Measurements from ENCODE around the gene SPATA3. TPM values are rescaled to one million over a fixed set of nuclear protein-coding genes. Genes with fewer than 3 reads are reported as not detected.

The SPATA3 gene
- total and polyA plus RNA-seq, 2 of the 8 experiments (the other 6 are each of a cell fraction or from before 2014, with no cell fraction given) = not detected

GRCh38 chr2:231052494-231053451, 56.9 kb downstream of the SPATA3 start (continued):
- TF ChIP-seq KDM4A (IDR thresholded peaks at IDR 0.05; ENCODE audit: low read depth, low read length, severe bottlenecking) = peak; percentile 88
- no peak for TF ChIP-seq BCL11A (IDR thresholded peaks at IDR 0.05; ENCODE audit: low read depth in 2 of 2, low read length in 2 of 2)
- TF ChIP-seq EGR1 (IDR thresholded peaks at IDR 0.05; ENCODE audit: borderline replicate concordance, low read depth, low read length) = no peak
- no peak for TF ChIP-seq KDM1A (IDR thresholded peaks at IDR 0.05; ENCODE audit: borderline replicate concordance, low read length)
- TF ChIP-seq ATF2 (IDR thresholded peaks at IDR 0.05; ENCODE audit: low read length) = no peak
- 0 out of 2 replicates have a peak, but pooled peaks have one; percentile 42 for TF ChIP-seq CREB1 (IDR thresholded peaks at IDR 0.05)
- TF ChIP-seq CTBP2 (IDR thresholded peaks at IDR 0.05; ENCODE audit: borderline replicate concordance, insufficient read depth, insufficient read length, low read length) = no peak
- TF ChIP-seq RAD21 (IDR thresholded peaks at IDR 0.05 in 1 of 2, conservative IDR thresholded peaks at IDR 0.05 in 1 of 2; ENCODE audit: low read depth in 2 of 2, low read length in 2 of 2) = peak; percentile 37 to 68
- no peak for TF ChIP-seq SP1 (IDR thresholded peaks at IDR 0.05; ENCODE audit: low read depth, low read length)
- no peak for TF ChIP-seq RXRA (IDR thresholded peaks at IDR 0.05; ENCODE audit: insufficient read depth, low read depth, low read length)
- no peak for TF ChIP-seq CHD2 (IDR thresholded peaks at IDR 0.05; ENCODE audit: low read length)
- TF ChIP-seq GTF2F1 (IDR thresholded peaks at IDR 0.05; ENCODE audit: borderline replicate concordance, low read depth, low read length) = no peak
- no peak for TF ChIP-seq POU5F1 (IDR thresholded peaks at IDR 0.05; ENCODE audit: low read depth, low read length)
- no peak for TF ChIP-seq ZNF274 (IDR thresholded peaks at IDR 0.05; ENCODE audit: borderline replicate concordance, extremely low read depth, low read length)
- no peak for TF ChIP-seq NANOG (IDR thresholded peaks at IDR 0.05; ENCODE audit: insufficient read depth, low read depth, low read length, poor library complexity, severe bottlenecking)
- peak; percentile 77 to 97 (median 87) for TF ChIP-seq CTCF (IDR thresholded peaks at IDR 0.05; ENCODE audit: control extremely low read depth in 1 of 3, insufficient read depth in 1 of 3, low read depth in 1 of 3, low read length in 3 of 3)
- TF ChIP-seq ASH2L (IDR thresholded peaks at IDR 0.05; ENCODE audit: low read length) = no peak
- TF ChIP-seq POLR2A (IDR thresholded peaks at IDR 0.05; ENCODE audit: control extremely low read depth in 1 of 2, low read depth in 2 of 2, low read length in 2 of 2) = no peak
